GM12878 (cell line): ENCODE results near the gene ZMYND19.

ENCODE experiments used
- BACH1 ChIP-seq: fragments of 450-650 bp; IDR thresholded peaks from 2 replicates; pipeline ENCODE4 v1.6.1; 2017; ENCODE audit warnings: mild to moderate bottlenecking, borderline replicate concordance
- BHLHE40 ChIP-seq, 2 experiments: fragments of 450-650 bp in 1 of 2; IDR thresholded peaks; 2 replicates each; pipeline ENCODE4 v1.6.1; 2011 to 2017; ENCODE audit warnings: low read depth in 2 of 2, borderline replicate concordance in 1 of 2, improper control_type of control experiment in 1 of 2, low read length in 1 of 2, mild to moderate bottlenecking in 1 of 2
- CHD1 ChIP-seq: IDR thresholded peaks from 2 replicates; pipeline ENCODE4 v1.6.1; 2012; ENCODE audit warnings: low read depth, low read length, improper control_type of control experiment
- MXI1 ChIP-seq: fragments of 150-350 bp; IDR thresholded peaks from 2 replicates; pipeline ENCODE4 v1.6.1; 2011; ENCODE audit warnings: low read depth, mild to moderate bottlenecking, inconsistent platforms, low read length, improper control_type of control experiment
- POLR2A ChIP-seq: IDR thresholded peaks from 2 replicates; pipeline ENCODE4 v1.6.1; 2011; ENCODE audit warnings: low read depth, mild to moderate bottlenecking, low read length
- YY1 ChIP-seq: IDR thresholded peaks from 2 replicates; pipeline ENCODE4 v1.6.1; 2011; ENCODE audit warnings: low read depth, mild to moderate bottlenecking, low read length
- ZNF24 ChIP-seq: fragments of 450-650 bp; IDR thresholded peaks from 2 replicates; pipeline ENCODE4 v1.6.1; 2017; ENCODE audit warnings: antibody characterized with exemption, mild to moderate bottlenecking
- ZZZ3 ChIP-seq: IDR thresholded peaks from 2 replicates; pipeline ENCODE4 v1.6.1; 2011; ENCODE audit warnings: low read depth; ENCODE audit not compliant: control insufficient read depth, insufficient read length
- TF ChIP-seq, protein P1 (sequence below), 3 experiments: IDR thresholded peaks in 2 of 3; conservative IDR thresholded peaks in 1 of 3; 2 replicates each; pipeline ENCODE4 v1.5.1; 2011; ENCODE audit warnings: low read depth in 3 of 3, low read length in 3 of 3, mild to moderate bottlenecking in 3 of 3, control low read depth in 2 of 3, moderate library complexity in 2 of 3, inconsistent platforms in 1 of 3, mixed read lengths in 1 of 3; ENCODE audit not compliant: control insufficient read depth in 2 of 3, insufficient read depth in 1 of 3; ENCODE audit errors: extremely low read depth in 1 of 3
- TF ChIP-seq, protein P2 (sequence below): fragments of 450-650 bp; IDR thresholded peaks from 2 replicates; pipeline ENCODE4 v1.6.1; 2017; ENCODE audit warnings: mild to moderate bottlenecking
- TF ChIP-seq, protein P3 (sequence below): fragments of 450-650 bp; formaldehyde crosslinking; IDR thresholded peaks from 2 replicates; pipeline ENCODE4 v1.4.0; 2020; ENCODE audit warnings: mild to moderate bottlenecking, moderate library complexity

DNA sequence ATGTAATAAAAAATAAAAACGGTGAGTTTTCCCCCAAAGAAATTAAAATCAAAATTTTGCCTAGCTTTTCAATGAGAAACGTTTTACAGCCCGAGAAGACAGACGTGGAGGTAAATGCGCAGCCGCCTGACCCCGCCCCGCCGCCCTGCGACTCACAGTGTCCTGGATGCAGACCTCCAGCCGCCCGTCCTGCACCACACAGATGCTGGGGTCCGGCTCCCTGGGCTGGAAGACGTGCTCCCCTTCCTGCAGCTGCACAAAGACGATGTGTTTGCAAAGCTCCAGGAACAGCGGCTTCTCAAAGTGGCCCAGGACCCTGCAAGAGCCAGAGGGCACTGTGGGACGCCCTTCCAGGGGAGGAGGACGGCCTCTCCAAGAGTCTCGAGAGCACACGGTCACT lies 47.8 kb downstream of the ZMYND19 start:
- TF ChIP-seq YY1 (no peak), POLR2A (no peak), ZZZ3 (no peak), BACH1 (no peak), MXI1 (no peak), CHD1 (no peak), ZNF24 (no peak), BHLHE40 (IDR thresholded peaks at IDR 0.05; ENCODE audit: borderline replicate concordance in 1 of 2, low read depth in 2 of 2, low read length in 1 of 2) (no peak)
- TF ChIP-seq, protein P1, sequence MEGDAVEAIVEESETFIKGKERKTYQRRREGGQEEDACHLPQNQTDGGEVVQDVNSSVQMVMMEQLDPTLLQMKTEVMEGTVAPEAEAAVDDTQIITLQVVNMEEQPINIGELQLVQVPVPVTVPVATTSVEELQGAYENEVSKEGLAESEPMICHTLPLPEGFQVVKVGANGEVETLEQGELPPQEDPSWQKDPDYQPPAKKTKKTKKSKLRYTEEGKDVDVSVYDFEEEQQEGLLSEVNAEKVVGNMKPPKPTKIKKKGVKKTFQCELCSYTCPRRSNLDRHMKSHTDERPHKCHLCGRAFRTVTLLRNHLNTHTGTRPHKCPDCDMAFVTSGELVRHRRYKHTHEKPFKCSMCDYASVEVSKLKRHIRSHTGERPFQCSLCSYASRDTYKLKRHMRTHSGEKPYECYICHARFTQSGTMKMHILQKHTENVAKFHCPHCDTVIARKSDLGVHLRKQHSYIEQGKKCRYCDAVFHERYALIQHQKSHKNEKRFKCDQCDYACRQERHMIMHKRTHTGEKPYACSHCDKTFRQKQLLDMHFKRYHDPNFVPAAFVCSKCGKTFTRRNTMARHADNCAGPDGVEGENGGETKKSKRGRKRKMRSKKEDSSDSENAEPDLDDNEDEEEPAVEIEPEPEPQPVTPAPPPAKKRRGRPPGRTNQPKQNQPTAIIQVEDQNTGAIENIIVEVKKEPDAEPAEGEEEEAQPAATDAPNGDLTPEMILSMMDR (IDR thresholded peaks at IDR 0.05 in 2 of 3, conservative IDR thresholded peaks at IDR 0.05 in 1 of 3; ENCODE audit: control insufficient read depth in 2 of 3, extremely low read depth in 1 of 3, insufficient read depth in 1 of 3, low read depth in 3 of 3, low read length in 3 of 3): no peak
- TF ChIP-seq, protein P2, sequence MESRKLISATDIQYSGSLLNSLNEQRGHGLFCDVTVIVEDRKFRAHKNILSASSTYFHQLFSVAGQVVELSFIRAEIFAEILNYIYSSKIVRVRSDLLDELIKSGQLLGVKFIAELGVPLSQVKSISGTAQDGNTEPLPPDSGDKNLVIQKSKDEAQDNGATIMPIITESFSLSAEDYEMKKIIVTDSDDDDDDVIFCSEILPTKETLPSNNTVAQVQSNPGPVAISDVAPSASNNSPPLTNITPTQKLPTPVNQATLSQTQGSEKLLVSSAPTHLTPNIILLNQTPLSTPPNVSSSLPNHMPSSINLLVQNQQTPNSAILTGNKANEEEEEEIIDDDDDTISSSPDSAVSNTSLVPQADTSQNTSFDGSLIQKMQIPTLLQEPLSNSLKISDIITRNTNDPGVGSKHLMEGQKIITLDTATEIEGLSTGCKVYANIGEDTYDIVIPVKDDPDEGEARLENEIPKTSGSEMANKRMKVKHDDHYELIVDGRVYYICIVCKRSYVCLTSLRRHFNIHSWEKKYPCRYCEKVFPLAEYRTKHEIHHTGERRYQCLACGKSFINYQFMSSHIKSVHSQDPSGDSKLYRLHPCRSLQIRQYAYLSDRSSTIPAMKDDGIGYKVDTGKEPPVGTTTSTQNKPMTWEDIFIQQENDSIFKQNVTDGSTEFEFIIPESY: no peak
- TF ChIP-seq, protein P3, sequence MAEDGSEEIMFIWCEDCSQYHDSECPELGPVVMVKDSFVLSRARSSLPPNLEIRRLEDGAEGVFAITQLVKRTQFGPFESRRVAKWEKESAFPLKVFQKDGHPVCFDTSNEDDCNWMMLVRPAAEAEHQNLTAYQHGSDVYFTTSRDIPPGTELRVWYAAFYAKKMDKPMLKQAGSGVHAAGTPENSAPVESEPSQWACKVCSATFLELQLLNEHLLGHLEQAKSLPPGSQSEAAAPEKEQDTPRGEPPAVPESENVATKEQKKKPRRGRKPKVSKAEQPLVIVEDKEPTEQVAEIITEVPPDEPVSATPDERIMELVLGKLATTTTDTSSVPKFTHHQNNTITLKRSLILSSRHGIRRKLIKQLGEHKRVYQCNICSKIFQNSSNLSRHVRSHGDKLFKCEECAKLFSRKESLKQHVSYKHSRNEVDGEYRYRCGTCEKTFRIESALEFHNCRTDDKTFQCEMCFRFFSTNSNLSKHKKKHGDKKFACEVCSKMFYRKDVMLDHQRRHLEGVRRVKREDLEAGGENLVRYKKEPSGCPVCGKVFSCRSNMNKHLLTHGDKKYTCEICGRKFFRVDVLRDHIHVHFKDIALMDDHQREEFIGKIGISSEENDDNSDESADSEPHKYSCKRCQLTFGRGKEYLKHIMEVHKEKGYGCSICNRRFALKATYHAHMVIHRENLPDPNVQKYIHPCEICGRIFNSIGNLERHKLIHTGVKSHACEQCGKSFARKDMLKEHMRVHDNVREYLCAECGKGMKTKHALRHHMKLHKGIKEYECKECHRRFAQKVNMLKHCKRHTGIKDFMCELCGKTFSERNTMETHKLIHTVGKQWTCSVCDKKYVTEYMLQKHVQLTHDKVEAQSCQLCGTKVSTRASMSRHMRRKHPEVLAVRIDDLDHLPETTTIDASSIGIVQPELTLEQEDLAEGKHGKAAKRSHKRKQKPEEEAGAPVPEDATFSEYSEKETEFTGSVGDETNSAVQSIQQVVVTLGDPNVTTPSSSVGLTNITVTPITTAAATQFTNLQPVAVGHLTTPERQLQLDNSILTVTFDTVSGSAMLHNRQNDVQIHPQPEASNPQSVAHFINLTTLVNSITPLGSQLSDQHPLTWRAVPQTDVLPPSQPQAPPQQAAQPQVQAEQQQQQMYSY: no peak
